PC-9 (cell line): ENCODE data around the gene SGIP1. TPM values are rescaled to one million over a fixed set of nuclear protein-coding genes. Genes with fewer than 3 reads are reported as not detected.

ENCODE experiments used
- BruUV-seq: library from RNA; stranded (reverse); fragments of 400-500 nt; replicated peaks from 2 replicates; lab custom pipeline; 2021; lab: Mats Ljungman, UMichigan
- CTCF ChIA-PET: fragments of 300-600 bp; sonication (Branson Sonifier 250); formaldehyde crosslinking; loops from one replicate; lab custom pipeline; 2022; ENCODE audit warnings: antibody characterized with exemption; lab: Charles Lee
- POLR2A ChIA-PET: fragments of 300-600 bp; sonication (Branson Sonifier 250); formaldehyde crosslinking; loops from one replicate; lab custom pipeline; 2022; ENCODE audit warnings: antibody characterized with exemption; ENCODE audit not compliant: unreplicated experiment; lab: Charles Lee
- DNase-seq, 2 experiments: peaks; one replicate each; pipeline versions ENCODE4 v3.0.0 to v3.0.0-alpha.2; 2015 to 2022; ENCODE audit warnings: mixed read lengths in 1 of 2
- H2AFZ ChIP-seq: fragments of 200-600 bp; sonication (generic); 2 replicates; pipeline ENCODE4 v1.8.1; 2017; ENCODE audit warnings: antibody characterized with exemption
- H3F3A ChIP-seq: fragments of 200-600 bp; sonication (generic); 2 replicates; pipeline ENCODE4 v1.8.1; 2017; ENCODE audit warnings: antibody characterized with exemption, mild to moderate bottlenecking, low read depth; ENCODE audit not compliant: insufficient read depth
- H3K27ac ChIP-seq: fragments of 200-600 bp; sonication (generic); 2 replicates; pipeline ENCODE4 v1.6.1; 2016; ENCODE audit warnings: mixed run types
- H3K27me3 ChIP-seq: fragments of 200-600 bp; sonication (generic); 2 replicates; pipeline ENCODE4 v1.6.1; 2016; ENCODE audit warnings: low read depth, mixed run types; ENCODE audit not compliant: insufficient read depth
- H3K36me3 ChIP-seq: fragments of 200-600 bp; sonication (generic); 2 replicates; pipeline ENCODE4 v1.6.1; 2016; ENCODE audit warnings: low read depth, mixed run types
- H3K4me1 ChIP-seq: fragments of 200-600 bp; sonication (generic); replicated peaks from 2 replicates; pipeline ENCODE4 v1.6.1; 2016; ENCODE audit warnings: mixed run types; ENCODE audit not compliant: insufficient read depth
- H3K4me2 ChIP-seq: fragments of 200-600 bp; sonication (generic); 2 replicates; pipeline ENCODE4 v1.6.1; 2017; ENCODE audit warnings: mixed run types
- H3K4me3 ChIP-seq: fragments of 200-600 bp; sonication (generic); 2 replicates; pipeline ENCODE4 v1.6.1; 2016; ENCODE audit warnings: mixed run types
- H3K79me2 ChIP-seq: fragments of 200-600 bp; sonication (generic); 2 replicates; pipeline ENCODE4 v1.6.1; 2017; ENCODE audit warnings: low read depth, mixed run types
- H3K9me2 ChIP-seq: fragments of 200-600 bp; sonication (generic); 2 replicates; pipeline ENCODE4 v1.8.1; 2017; ENCODE audit warnings: mild to moderate bottlenecking; ENCODE audit not compliant: insufficient read depth
- H3K9me3 ChIP-seq: fragments of 200-600 bp; sonication (generic); 2 replicates; pipeline ENCODE4 v1.8.1; 2016; ENCODE audit warnings: low read depth; ENCODE audit not compliant: insufficient read depth
- H4K20me1 ChIP-seq: fragments of 200-600 bp; sonication (generic); 2 replicates; pipeline ENCODE4 v1.8.1; 2017; ENCODE audit not compliant: insufficient read depth
- EZH2 ChIP-seq: fragments of 200-600 bp; sonication (generic); IDR thresholded peaks from 2 replicates; pipeline ENCODE4 v1.8.0; 2017; ENCODE audit warnings: antibody characterized with exemption, low read depth
- intact Hi-C: fragments of 100-400 bp; cut with micrococcal nuclease; formaldehyde crosslinking; loops from one replicate; pipeline ENCODE4 v1.10.0; 2022; ENCODE audit not compliant: unreplicated experiment
- total RNA-seq: library from RNA; stranded (reverse); gene quantifications from 2 replicates; pipeline ENCODE4 v1.2.3, GENCODE V29; 2021
- TF ChIP-seq, protein P1 (sequence below): fragments of 200-600 bp; sonication (generic); conservative IDR thresholded peaks from 2 replicates; pipeline ENCODE4 v1.6.1; 2017; ENCODE audit warnings: mixed run types, antibody characterized with exemption, mild to moderate bottlenecking, moderate library complexity

Gene SGIP1
- total RNA-seq, 1 experiment from 2014 or later = not detected

DNA sequence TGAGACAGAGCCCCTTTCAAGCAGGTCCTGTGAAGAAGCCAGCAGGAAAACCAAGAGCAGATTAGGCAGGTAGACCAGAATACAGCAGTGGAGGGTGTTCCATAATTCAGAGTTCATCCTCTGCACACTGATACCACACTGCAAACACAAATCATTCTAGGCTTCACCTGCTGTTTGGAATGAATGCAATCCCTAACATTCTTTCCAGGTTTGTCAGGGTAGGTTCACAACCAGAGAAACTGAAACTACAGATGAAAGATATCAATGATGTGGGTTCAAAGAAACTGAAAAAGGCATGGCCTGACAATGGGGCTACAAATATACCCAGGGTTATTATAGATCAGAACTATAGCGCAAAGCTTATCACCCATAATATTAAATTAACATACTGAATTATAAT, 8.9 kb upstream of the SGIP1 start:
- POLR2A ChIA-PET = no interaction called here
- intact Hi-C loops = no loop called here
- Histone ChIP-seq H4K20me1 (no peaks in the 10 kb centered on the region), H3K79me2 (no peaks in the 10 kb centered on the region), H3K4me2 (no peak overlapping the region), H3F3A (peaks cover 10% of the 10 kb centered on the region; the same call in 1 of the 2 replicates), H3K36me3 (no peaks in the 10 kb centered on the region), H3K27me3 (no peaks in the 10 kb centered on the region), H3K9me3 (peaks cover 4% of the 10 kb centered on the region; the same call in 1 of the 2 replicates), H3K4me1 (peaks cover 23% of the 10 kb centered on the region), H2AFZ (no peak overlapping the region), H3K27ac (no peak overlapping the region), H3K9me2 (peaks cover under 1% of the 10 kb centered on the region; the same call in 1 of the 2 replicates), H3K4me3 (no peak overlapping the region)
- no peak for DNase-seq
- no TSS peak for BruUV-seq
- TF ChIP-seq, protein P1, sequence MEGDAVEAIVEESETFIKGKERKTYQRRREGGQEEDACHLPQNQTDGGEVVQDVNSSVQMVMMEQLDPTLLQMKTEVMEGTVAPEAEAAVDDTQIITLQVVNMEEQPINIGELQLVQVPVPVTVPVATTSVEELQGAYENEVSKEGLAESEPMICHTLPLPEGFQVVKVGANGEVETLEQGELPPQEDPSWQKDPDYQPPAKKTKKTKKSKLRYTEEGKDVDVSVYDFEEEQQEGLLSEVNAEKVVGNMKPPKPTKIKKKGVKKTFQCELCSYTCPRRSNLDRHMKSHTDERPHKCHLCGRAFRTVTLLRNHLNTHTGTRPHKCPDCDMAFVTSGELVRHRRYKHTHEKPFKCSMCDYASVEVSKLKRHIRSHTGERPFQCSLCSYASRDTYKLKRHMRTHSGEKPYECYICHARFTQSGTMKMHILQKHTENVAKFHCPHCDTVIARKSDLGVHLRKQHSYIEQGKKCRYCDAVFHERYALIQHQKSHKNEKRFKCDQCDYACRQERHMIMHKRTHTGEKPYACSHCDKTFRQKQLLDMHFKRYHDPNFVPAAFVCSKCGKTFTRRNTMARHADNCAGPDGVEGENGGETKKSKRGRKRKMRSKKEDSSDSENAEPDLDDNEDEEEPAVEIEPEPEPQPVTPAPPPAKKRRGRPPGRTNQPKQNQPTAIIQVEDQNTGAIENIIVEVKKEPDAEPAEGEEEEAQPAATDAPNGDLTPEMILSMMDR = no peak
- TF ChIP-seq EZH2 = no peak
- CTCF ChIA-PET = no interaction called here

DNA sequence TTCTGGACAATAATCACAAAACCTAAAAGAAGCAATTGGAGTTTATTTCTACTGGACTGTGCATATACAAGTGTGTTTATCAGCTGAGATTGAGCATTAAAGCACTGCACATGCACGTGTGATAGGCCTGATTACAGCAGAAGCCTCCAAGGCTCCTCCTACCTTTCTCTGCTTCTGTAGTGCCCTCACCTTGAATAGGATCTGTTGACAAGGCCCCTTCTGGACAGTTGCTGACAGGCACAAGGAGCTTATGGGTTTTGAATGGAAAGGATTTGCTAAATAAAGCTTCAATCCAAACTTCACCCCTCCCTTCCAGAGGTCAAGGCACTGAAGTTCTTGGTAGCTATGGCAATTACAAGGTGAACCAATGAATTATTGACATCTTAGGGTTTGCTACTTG, 7.9 kb upstream of the SGIP1 start:
- CTCF ChIA-PET = interaction anchor here (1.2 kb wide), 1 partner anchor 200 kb away, joined by 4 read pairs; no protein-coding TSS in a partner anchor
- intact Hi-C loops = no loop called here

DNA sequence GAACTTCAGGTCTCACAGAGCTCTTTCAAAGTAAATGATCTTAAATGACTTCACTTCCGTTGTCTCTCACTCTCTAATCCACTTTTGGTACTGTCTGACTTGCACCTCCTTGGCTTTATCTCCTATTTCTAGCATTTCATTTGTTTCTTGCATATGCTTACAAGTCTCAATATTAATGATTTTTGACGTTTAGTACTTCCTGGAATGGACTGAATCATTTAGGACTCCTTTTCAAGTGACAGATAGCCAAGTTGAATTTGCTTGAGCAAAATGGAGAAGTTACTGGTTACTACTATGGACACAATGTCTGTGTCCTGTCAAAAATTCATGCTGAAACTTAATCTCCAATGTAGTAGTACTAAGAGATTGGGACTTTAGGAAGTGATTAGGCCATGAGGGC, 7.0 kb upstream of the SGIP1 start:
- Histone ChIP-seq H3K27ac (no peak overlapping the region), H4K20me1 (no peaks in the 10 kb centered on the region), H3K4me2 (no peak overlapping the region), H3K4me3 (no peak overlapping the region), H3K79me2 (no peaks in the 10 kb centered on the region), H3K9me2 (peaks cover 4% of the 10 kb centered on the region; the same call in 1 of the 2 replicates), H3K9me3 (no peaks in the 10 kb centered on the region), H3K36me3 (no peaks in the 10 kb centered on the region), H3K27me3 (no peaks in the 10 kb centered on the region), H3F3A (peaks cover 5% of the 10 kb centered on the region; the same call in 1 of the 2 replicates), H3K4me1 (peaks cover 5% of the 10 kb centered on the region), H2AFZ (no peak overlapping the region)
- TF ChIP-seq, protein P1 = no peak
- no peak for TF ChIP-seq EZH2
- no TSS peak for BruUV-seq
- ChIA-PET CTCF (interaction anchor here (1.2 kb wide), 1 partner anchor 199 kb away, joined by 4 read pairs; no protein-coding TSS in a partner anchor), POLR2A (no interaction called here)
- intact Hi-C loops = no loop called here
- DNase-seq = no peak

More for the DNA sequence above, 7.9 kb upstream of the SGIP1 start:
- no peak overlapping the region for H3K4me2 ChIP-seq
- no peak overlapping the region for H3K27ac ChIP-seq
- peaks cover 15% of the 10 kb centered on the region for H3K4me1 ChIP-seq
- no peak overlapping the region for H3K4me3 ChIP-seq
- H3K9me3 ChIP-seq = peaks cover 4% of the 10 kb centered on the region; the same call in 1 of the 2 replicates
- no peaks in the 10 kb centered on the region for H3K36me3 ChIP-seq
- no peak overlapping the region for H2AFZ ChIP-seq
- H3F3A ChIP-seq = peaks cover 10% of the 10 kb centered on the region; the same call in 1 of the 2 replicates
- no peak for DNase-seq
- H3K27me3 ChIP-seq = no peaks in the 10 kb centered on the region
- H3K9me2 ChIP-seq = peaks cover 4% of the 10 kb centered on the region; the same call in 1 of the 2 replicates
- TF ChIP-seq, protein P1 = no peak
- TF ChIP-seq EZH2 = no peak
- no peaks in the 10 kb centered on the region for H4K20me1 ChIP-seq
- BruUV-seq = no TSS peak
- no peaks in the 10 kb centered on the region for H3K79me2 ChIP-seq
- POLR2A ChIA-PET = no interaction called here
